Neuronal stem cell (in vitro differentiated cells): ENCODE data around the gene SLC22A17.

Experiments
- DNase-seq: peaks from one replicate; pipeline ENCODE4 v3.0.0-alpha.2; 2013; ENCODE audit warnings: low spot score
- H2AFZ ChIP-seq: one replicate; pipeline ENCODE4 v1.6.1; 2013; ENCODE audit warnings: mild to moderate bottlenecking, low read length, inconsistent platforms
- H2AK5ac ChIP-seq: 2 replicates; pipeline ENCODE4 v1.6.1; 2013; ENCODE audit warnings: low read depth, mild to moderate bottlenecking, inconsistent platforms, low read length, moderate library complexity, mixed read lengths
- H2BK120ac ChIP-seq: 2 replicates; pipeline ENCODE4 v1.6.1; 2013; ENCODE audit warnings: low read depth, mild to moderate bottlenecking, inconsistent platforms, low read length, moderate library complexity, mixed read lengths
- H2BK12ac ChIP-seq: one replicate; pipeline ENCODE4 v1.6.1; 2013; ENCODE audit warnings: low read length, inconsistent platforms
- H2BK15ac ChIP-seq: 2 replicates; pipeline ENCODE4 v1.6.1; 2013; ENCODE audit warnings: mild to moderate bottlenecking, low read length, inconsistent platforms, mixed read lengths
- H2BK5ac ChIP-seq: one replicate; pipeline ENCODE4 v1.6.1; 2013; ENCODE audit warnings: inconsistent platforms, mild to moderate bottlenecking, low read length, moderate library complexity
- H3K14ac ChIP-seq: one replicate; pipeline ENCODE4 v1.6.1; 2013; ENCODE audit warnings: low read length, inconsistent platforms
- H3K18ac ChIP-seq: 2 replicates; pipeline ENCODE4 v1.6.1; 2013; ENCODE audit warnings: low read length, inconsistent platforms
- H3K23ac ChIP-seq: 2 replicates; pipeline ENCODE4 v1.6.1; 2013; ENCODE audit warnings: low read depth, mild to moderate bottlenecking, mixed read lengths, low read length, inconsistent platforms; ENCODE audit not compliant: poor library complexity
- H3K27ac ChIP-seq: replicated peaks from 3 replicates; pipeline ENCODE4 v1.5.1; 2013; ENCODE audit warnings: low read length, inconsistent platforms
- H3K27me3 ChIP-seq, 3 experiments: 2 replicates each; pipeline ENCODE4 v1.6.1; 2013; ENCODE audit warnings: low read length in 3 of 3, mild to moderate bottlenecking in 2 of 3, inconsistent platforms in 1 of 3, low read depth in 1 of 3, mixed read lengths in 1 of 3, moderate library complexity in 1 of 3; ENCODE audit not compliant: control insufficient read depth in 3 of 3, insufficient read depth in 3 of 3
- H3K36me3 ChIP-seq, 2 donors: replicated peaks in 1 of 2; 2 replicates each; pipeline ENCODE4 v1.6.1; 2013; ENCODE audit warnings: low read length in 2 of 2; ENCODE audit not compliant: control insufficient read depth in 2 of 2, insufficient read depth in 2 of 2
- H3K4ac ChIP-seq: 2 replicates; pipeline ENCODE4 v1.6.1; 2013; ENCODE audit warnings: inconsistent platforms, mild to moderate bottlenecking, low read length, moderate library complexity
- H3K4me1 ChIP-seq, 2 donors: 1 replicate in 1 of 2; 2 replicates in 1 of 2; pipeline ENCODE4 v1.6.1; 2013; ENCODE audit warnings: low read length in 2 of 2, low read depth in 1 of 2; ENCODE audit not compliant: control insufficient read depth in 2 of 2, insufficient read depth in 1 of 2
- H3K4me2 ChIP-seq: one replicate; pipeline ENCODE4 v1.6.1; 2013; ENCODE audit warnings: mild to moderate bottlenecking, low read length, inconsistent platforms; ENCODE audit not compliant: insufficient read depth, poor library complexity, severe bottlenecking
- H3K4me3 ChIP-seq, 2 donors: 2 replicates each; pipeline ENCODE4 v1.5.1; 2013; ENCODE audit warnings: low read length in 2 of 2, mild to moderate bottlenecking in 2 of 2, inconsistent platforms in 1 of 2, moderate library complexity in 1 of 2
- H3K79me1 ChIP-seq: one replicate; pipeline ENCODE4 v1.6.1; 2013; ENCODE audit warnings: low read depth, mild to moderate bottlenecking, inconsistent platforms, low read length, moderate library complexity
- H3K9ac ChIP-seq: one replicate; pipeline ENCODE4 v1.6.1; 2013; ENCODE audit warnings: mild to moderate bottlenecking, low read depth, low read length, inconsistent platforms; ENCODE audit not compliant: poor library complexity
- H3K9me3 ChIP-seq, 2 donors: replicated peaks in 1 of 2; 2 replicates each; pipeline versions ENCODE3 to v1.6.1; 2013; ENCODE audit warnings: low read length in 2 of 2, mild to moderate bottlenecking in 2 of 2, inconsistent platforms in 1 of 2, low read depth in 1 of 2, mixed read lengths in 1 of 2, moderate library complexity in 1 of 2; ENCODE audit not compliant: control insufficient read depth in 2 of 2, insufficient read depth in 1 of 2
- H4K8ac ChIP-seq: one replicate; pipeline ENCODE4 v1.6.1; 2013; ENCODE audit warnings: low read depth, mild to moderate bottlenecking, inconsistent platforms, low read length, moderate library complexity
- H4K91ac ChIP-seq: one replicate; pipeline ENCODE4 v1.6.1; 2013; ENCODE audit warnings: low read length, low read depth, mild to moderate bottlenecking, inconsistent platforms; ENCODE audit not compliant: poor library complexity
- WGBS, 2 donors: extraction: QIAGEN DNeasy Blood & Tissue Kit; methylation state at CpG; one replicate each; pipeline ENCODE4 v1.1.7; 2013; ENCODE audit warnings: missing lambda C conversion rate in 2 of 2, mixed read lengths in 1 of 2; ENCODE audit not compliant: insufficient read length in 2 of 2, insufficient replicate concordance in 1 of 2; ENCODE audit errors: extremely low coverage in 2 of 2; 5-methylcytosine and 5-hydroxymethylcytosine counted together

The SLC22A17 gene

GRCh38 chr14:23307146-23307530 is 45.5 kb downstream of the SLC22A17 start:
- no peak overlapping the region for H3K14ac ChIP-seq
- H2AK5ac ChIP-seq: no peak overlapping the region
- peaks cover 5 to 7% of the 10 kb centered on the region in 2 donors for H3K4me1 ChIP-seq
- peak overlapping the region; percentile 69 for H3K4me2 ChIP-seq
- peaks cover 21 to 49% of the 10 kb centered on the region in 2 donors for H3K36me3 ChIP-seq
- H2BK120ac ChIP-seq: no peak overlapping the region
- H3K4me3 ChIP-seq: peak overlapping the region; percentile 82 to 89
- H3K9me3 ChIP-seq: peaks cover 0 to 2% of the 10 kb centered on the region in 2 donors
- H2BK12ac ChIP-seq: no peak overlapping the region
- peak overlapping the region; percentile 74 for H3K27ac ChIP-seq
- peak overlapping the region; percentile 82 for H2AFZ ChIP-seq
- peak overlapping the region; percentile 78 for H3K9ac ChIP-seq
- peaks cover 7% of the 10 kb centered on the region for H3K79me1 ChIP-seq
- H2BK15ac ChIP-seq: no peak overlapping the region
- DNase-seq: no peak
- H4K91ac ChIP-seq: no peak overlapping the region
- no peak overlapping the region for H3K4ac ChIP-seq
- no peak overlapping the region for H4K8ac ChIP-seq
- peak overlapping the region; percentile 8 for H3K18ac ChIP-seq
- H2BK5ac ChIP-seq: peak overlapping the region; percentile 63
- no peak overlapping the region for H3K23ac ChIP-seq
- no CpG with 5 or more reads among the region's 5 CpGs for WGBS, 2 donors
- no peaks in the 10 kb centered on the region for H3K27me3 ChIP-seq

- H2BK15ac ChIP-seq: no peak within 1 kb of the TSS
- H3K27me3 ChIP-seq: no peaks in the 10 kb centered on the region
- no peak within 1 kb of the TSS for H2BK12ac ChIP-seq
- no CpG with 5 or more reads among the region's 24 CpGs for WGBS, 2 donors
- DNase-seq: peak; percentile 86
- H2BK5ac ChIP-seq: peak within 1 kb of the TSS; percentile 63
- H3K9ac ChIP-seq: peak within 1 kb of the TSS; percentile 78
- H3K4me1 ChIP-seq: peaks cover 5 to 7% of the 10 kb centered on the region in 2 donors
- peaks cover 21 to 45% of the 10 kb centered on the region in 2 donors for H3K36me3 ChIP-seq
- peak within 1 kb of the TSS; percentile 82 for H2AFZ ChIP-seq
- H3K79me1 ChIP-seq: peaks cover 7% of the 10 kb centered on the region
- no peak within 1 kb of the TSS for H2BK120ac ChIP-seq
- H3K4me2 ChIP-seq: peak within 1 kb of the TSS; percentile 69
- no peak within 1 kb of the TSS for H3K14ac ChIP-seq
- no peak within 1 kb of the TSS for H4K8ac ChIP-seq
- no peak within 1 kb of the TSS for H3K4ac ChIP-seq
- peak within 1 kb of the TSS; percentile 5 for H3K23ac ChIP-seq
- H3K9me3 ChIP-seq: peaks cover 0 to 2% of the 10 kb centered on the region in 2 donors
- peak within 1 kb of the TSS; percentile 86 for H3K27ac ChIP-seq
- H3K4me3 ChIP-seq: peak within 1 kb of the TSS; percentile 82 to 89
- peak within 1 kb of the TSS; percentile 20 for H2AK5ac ChIP-seq
- H4K91ac ChIP-seq: no peak within 1 kb of the TSS
- H3K18ac ChIP-seq: peak within 1 kb of the TSS; percentile 33
These were observed 46.1 kb downstream of the SLC22A17 start, which contains the start of gene BCL2L2 for GRCh38 chr14:23306412-23307145. TSS of gene BCL2L2 (plus strand) at chr14:23306833. CDS start at chr14:23307768, 935 bp downstream.

DNA sequence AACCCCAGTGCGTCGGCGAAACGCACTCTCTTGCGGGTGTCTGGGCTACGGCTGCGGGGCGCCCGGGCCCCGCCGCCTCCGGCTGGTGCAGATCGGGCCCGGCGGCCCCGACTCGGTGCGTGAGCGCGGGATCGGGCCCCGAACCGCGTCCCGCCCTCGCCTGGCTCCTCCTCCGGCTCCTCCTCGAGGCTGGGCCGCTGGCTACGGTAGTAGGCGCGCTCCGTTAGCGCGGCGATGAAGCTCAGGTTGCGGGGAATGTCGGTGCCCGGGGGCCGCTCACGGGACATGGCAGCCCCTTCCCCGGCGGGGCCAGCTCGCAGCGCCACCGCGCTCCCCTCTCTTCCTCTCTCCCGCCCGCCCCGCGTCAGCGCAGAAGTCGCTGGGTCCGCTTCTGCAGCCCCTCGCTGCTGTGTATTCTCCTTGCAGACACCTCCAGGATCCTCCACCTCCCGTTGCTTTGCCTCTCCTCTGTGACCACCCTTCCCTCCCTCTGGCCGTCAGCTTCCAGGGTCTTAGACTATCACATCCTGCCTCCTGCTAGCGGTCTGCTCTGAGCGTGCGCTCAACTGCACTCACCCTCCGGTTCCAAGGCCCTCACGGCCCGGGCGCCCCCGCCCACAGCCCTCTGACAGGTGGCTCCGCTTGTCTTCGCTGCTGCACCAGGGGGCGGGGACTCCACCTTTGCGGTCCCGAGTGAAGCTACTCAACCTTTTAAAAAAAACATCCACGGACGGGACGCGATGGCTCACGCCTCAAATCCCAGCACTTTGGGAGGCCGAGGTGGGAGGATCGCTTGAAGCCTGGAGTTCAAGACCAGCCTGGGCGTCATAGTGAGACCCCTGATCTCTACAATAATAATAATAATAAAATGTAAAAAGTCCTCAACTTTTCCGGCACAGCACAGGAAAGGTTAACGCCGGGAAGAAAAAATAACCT is 50.1 kb downstream of the SLC22A17 start, which contains the start of gene PPP1R3E:
Gene PPP1R3E, minus strand, starts transcription at position 570 of the 936 bp plus-strand sequence. Its CDS starts 283 bp downstream, at position 287.
- Histone ChIP-seq H3K27me3 (no peaks in the 10 kb centered on the region), H3K4me1 (peaks cover 5 to 11% of the 10 kb centered on the region in 2 donors), H3K18ac (peak within 1 kb of the TSS; percentile 94), H2BK5ac (peak within 1 kb of the TSS; percentile 49), H3K79me1 (no peaks in the 10 kb centered on the region), H3K9ac (peak within 1 kb of the TSS; percentile 88), H3K9me3 (no peaks in the 10 kb centered on the region), H3K4ac (no peak within 1 kb of the TSS), H3K27ac (peak within 1 kb of the TSS; percentile 85), H2AFZ (peak within 1 kb of the TSS; percentile 97), H4K8ac (no peak within 1 kb of the TSS), H2BK120ac (no peak within 1 kb of the TSS), H2BK15ac (peak within 1 kb of the TSS; percentile 42), H3K14ac (peak within 1 kb of the TSS; percentile 58), H3K36me3 (peaks cover 3 to 22% of the 10 kb centered on the region in 2 donors), H3K4me2 (peak within 1 kb of the TSS; percentile 91), H2AK5ac (peak within 1 kb of the TSS; percentile 13), H4K91ac (no peak within 1 kb of the TSS), H3K4me3 (peak within 1 kb of the TSS; percentile 61 to 83), H3K23ac (peak within 1 kb of the TSS; percentile 83), H2BK12ac (no peak within 1 kb of the TSS)
- DNase-seq: peak; percentile 61
- no CpG with 5 or more reads among the region's 81 CpGs for WGBS, 2 donors
